HG02973 (cell line): Measurements from ENCODE around the gene CDT1.

Source experiments
- ATAC-seq: cut with Tn5 transposase; IDR thresholded peaks from one replicate; pipeline ENCODE4 v1.9.1; 2021; ENCODE audit warnings: moderate library complexity; ENCODE audit not compliant: unreplicated experiment

CDT1 gene

DNA sequence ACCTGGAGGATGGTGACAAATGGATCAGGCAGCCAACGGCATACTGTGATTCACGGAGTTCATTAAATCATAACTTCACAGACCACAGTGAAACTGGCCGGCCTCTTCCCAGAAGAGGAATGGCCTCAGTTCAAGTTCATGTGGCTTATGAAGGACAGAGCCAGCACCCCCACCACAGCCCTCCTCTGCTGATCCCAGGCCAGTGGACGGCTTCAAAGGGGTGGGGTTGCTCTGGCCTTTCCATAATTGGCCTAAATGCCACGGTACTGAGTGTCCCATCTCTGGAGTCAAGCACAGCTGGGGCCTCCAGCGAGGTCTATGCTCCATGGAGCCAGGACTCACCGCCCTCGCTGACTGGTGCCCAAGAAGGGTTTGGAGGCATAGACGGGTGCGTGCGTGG is 31.8 kb downstream of the CDT1 start:
- no peak for ATAC-seq

DNA sequence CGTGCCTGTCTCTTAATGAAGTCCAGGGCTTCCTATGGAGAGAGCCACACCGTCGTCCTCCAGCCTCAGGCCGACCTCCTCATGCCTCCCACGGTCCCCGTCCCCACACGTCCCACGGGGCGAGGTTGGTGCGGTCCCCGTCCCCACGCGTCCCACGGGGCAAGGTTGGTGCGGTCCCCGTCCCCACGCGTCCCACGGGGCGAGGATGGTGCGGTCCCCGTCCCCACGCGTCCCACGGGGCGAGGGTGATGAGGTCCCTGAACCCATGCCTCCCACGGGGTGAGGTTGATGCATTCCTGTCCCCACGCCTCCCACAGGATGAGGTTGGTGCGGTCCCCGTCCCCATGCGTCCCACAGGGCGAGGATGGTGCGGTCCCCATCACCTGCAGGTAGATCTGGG is 32.2 kb downstream of the CDT1 start:
- no peak for ATAC-seq

- no peak for ATAC-seq
Measured at GRCh38 chr16:88836791-88837190, 33.2 kb downstream of the CDT1 start.

GRCh38 chr16:88837806-88838205 is 34.2 kb downstream of the CDT1 start:
- no peak for ATAC-seq

DNA sequence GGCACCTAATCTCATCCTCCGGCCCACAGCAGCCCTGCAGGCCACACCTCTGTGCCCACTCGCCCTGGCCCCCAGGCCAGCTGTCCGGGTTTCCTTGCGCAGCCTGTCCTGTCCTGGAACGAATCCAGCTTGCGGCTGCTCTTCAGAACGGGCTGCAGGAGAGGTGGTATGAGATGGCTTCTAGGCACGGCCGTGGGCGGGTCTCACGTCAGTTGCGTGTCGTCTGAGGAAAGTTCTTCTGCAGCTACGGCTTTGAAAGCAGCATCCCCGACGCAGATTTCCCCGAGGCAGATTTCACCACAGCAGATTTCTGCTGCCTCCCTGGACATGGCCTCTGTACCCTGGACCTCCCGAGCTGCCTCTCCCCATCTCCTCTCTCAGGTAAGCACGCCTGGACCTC is 35.0 kb downstream of the CDT1 start:
- ATAC-seq = no peak

- no peak for ATAC-seq
Measured at GRCh38 chr16:88839026-88839529, 35.5 kb downstream of the CDT1 start.

GRCh38 chr16:88839745-88840599 is 36.4 kb downstream of the CDT1 start:
- ATAC-seq = no peak

DNA sequence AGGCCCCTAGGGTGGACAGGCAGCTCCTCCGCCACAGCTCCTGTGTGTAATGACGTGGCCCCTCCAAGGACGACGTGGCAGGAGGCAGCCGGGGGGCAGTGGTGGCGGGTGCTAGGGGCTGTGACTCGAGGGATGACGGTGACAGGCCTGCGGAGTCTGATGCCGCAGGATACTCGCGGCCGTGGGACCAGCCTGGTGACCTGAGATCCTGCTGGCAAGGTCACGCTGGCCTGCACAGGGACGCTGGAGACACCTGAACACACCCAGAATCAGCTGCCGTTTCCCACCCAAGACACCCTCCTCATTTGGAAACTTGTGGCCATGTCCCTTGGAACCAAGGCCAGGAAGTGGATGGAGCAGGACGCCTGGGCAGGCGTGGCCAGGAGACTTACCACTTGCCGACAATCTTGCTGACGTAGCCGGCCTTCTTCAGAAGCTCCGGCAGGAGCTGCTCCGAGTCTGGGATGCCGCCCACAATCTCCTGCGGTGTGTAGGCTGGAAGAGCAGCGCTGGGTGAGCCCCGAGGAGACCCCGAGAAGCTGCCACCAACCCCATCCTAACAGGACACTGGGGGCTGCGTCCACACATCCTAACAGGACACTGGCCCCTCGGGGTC is 37.1 kb downstream of the CDT1 start:
- no peak for ATAC-seq

DNA sequence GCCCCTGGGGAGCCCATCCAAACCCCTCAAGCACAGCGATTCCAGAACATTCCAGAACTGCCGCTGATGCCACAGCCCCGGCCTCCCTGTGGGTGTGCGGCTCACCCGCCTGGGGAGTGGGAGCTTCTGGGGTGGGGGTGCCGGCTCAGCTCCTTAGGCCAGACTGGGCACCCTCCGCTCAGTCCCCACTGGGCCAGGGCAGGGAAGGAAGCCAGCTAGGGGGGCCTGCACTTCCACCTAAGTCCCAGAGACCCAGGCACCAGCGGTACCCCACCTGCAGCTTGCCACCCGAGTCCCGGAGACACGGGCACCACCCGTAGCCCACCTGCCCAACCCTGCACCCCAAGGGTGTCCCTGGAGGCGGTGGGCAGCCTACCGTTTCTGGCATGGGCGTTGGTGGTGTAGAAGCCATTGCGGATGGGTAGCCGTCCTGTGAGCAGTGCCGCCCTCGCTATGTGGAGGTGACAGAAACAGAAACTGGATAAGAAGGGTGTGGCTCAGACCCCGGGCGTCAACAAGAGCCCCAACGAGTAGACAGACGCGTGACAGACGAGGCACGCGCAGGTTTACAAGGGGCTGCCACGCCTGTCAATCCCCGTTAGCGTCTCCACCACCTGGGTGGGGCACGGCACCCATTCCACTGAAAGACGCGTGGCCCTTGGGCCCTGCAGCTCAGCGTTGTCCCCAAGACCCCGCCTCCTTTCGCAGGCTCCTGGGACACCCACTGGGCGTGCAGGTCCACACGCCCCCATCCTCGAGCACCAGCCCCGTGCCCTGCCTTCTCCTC is 38.1 kb downstream of the CDT1 start:
- no peak for ATAC-seq

GRCh38 chr16:88842308-88842756 is 38.7 kb downstream of the CDT1 start:
- no peak for ATAC-seq

GRCh38 chr16:88842806-88843205 is 39.2 kb downstream of the CDT1 start:
- ATAC-seq = no peak

GRCh38 chr16:88843256-88843655 is 39.7 kb downstream of the CDT1 start:
- ATAC-seq = no peak

DNA sequence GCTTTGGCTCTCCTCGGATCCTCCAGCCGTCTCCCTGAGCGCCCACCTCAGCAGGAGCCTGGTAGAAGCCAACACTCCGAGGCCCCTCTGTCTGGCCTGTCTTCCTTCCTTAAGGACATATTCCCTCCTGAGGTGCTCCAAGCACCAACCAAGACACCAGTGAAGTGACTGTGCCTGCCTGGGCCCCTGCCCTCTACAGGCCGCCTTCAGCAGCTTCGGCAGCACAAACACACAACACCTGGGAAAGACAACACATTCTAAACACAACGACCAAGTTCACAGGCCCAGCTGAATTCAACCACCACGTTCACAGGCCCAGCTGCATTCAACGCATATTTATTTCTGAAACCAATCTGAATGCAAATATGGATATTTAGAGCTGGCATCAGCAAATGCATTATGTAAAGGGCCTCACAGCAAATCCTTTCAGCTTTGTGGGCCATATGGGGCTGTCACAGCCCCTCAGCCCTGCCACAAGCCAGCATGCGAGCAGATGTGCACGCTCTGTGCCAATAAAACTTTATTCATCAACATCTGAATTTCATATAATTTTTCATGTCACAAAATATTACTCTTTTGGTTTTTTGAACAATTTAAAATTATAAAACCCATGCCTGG is 40.9 kb downstream of the CDT1 start:
- ATAC-seq = no peak

DNA sequence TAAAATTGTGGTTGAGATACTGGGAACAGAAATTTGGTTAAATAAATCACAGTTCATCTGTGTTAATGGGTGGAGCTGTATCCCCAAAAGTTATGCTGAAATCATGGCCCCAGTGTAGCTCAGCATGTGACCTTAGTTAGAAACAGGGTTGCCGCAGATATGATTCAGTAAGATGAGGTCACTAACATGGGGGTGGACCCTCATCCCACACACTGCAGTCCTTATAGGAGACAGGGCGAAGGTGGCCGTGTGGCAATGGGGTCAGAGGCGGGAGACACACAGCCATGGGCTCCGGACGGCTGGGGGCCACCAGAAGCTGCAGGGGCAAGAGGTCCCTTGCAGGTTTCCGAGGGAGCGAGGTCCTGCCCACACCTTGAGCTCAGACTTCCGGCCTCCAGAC is 42.5 kb downstream of the CDT1 start:
- ATAC-seq = no peak

DNA sequence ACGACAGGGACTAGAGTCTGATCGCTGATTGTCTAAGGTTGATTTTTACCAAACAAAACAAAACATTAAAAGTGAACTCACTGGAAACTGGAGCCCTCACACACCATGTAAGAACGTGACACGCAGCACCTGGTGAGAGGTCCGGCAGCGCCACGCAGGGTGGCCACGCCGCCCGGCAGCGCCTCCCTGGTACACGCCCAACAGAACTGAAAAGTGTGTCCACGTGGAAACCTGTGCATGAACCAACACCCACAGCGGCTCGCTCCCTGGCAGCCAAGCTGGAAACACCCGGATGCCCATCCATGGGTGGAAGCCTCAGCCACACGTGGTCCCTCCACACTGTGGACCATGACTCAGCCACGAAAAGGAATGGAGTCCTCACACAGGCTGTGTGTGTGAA is 44.1 kb downstream of the CDT1 start:
- ATAC-seq = no peak

DNA sequence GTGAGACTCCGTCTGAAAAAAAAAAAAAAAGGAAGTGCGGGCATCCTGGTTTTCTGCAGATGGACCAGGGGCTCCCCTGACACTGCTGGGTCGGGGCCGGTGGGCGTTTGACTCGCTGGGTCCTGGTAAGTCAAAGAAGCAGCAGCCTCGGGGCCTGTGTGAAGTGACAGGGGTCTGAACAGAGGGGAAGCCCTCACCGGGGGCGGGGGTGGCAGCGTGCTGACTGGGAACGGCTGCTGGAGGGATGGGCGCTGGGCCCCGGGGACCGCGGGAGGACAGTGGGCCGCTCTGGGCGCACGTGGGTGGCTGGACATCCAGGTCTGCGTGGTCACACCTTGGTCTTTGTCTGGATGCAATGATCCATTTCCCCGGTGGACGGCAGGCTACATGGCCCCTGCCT is 45.0 kb downstream of the CDT1 start:
- ATAC-seq = no peak

- no peak for ATAC-seq
Measured at GRCh38 chr16:88850531-88851199, 47.1 kb downstream of the CDT1 start.

- no peak for ATAC-seq
Measured at GRCh38 chr16:88851616-88852015, 48.0 kb downstream of the CDT1 start.

DNA sequence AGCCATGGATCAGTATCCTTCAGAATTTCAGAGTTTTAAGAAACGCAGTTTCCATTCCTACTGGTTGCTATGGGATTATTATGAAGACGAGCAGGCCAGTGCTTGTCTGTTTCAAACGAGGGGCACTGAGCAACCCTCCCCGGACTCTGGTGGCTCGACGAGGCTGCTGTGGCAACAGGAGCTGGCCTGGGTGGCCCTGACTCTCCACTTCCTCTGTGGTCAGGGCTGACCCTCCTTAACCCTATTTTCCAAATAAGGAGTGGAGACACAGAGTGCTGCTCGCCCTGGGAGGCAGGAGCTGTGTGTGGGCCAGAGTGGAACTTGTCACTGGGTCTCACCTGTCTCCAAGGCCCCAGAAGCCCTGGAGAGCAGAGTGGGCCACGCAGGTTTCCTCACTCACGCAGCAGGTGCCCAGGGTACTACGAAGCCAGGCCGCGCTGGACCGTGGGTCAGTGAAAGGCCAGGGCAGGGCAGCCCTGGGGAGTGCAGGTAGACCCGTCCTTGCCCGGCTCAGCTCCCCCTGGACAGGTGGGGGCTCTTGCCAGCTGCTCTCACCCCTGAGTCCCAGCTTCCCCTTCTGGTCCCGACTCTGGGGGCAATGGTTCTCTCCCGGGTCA is 49.8 kb downstream of the CDT1 start:
- ATAC-seq = no peak
